Epithelial cell of esophagus (primary cell): ENCODE results near the gene OCA2.

Source experiments
- DNase-seq: peaks from one replicate; pipeline ENCODE4 v3.0.0; 2010; ENCODE audit warnings: low read depth
- H3K4me3 ChIP-seq: 2 replicates; pipeline ENCODE4 v1.5.1; 2011; ENCODE audit warnings: mild to moderate bottlenecking, low read length, control low read depth
- CTCF ChIP-seq: IDR thresholded peaks from 2 replicates; pipeline ENCODE4 v1.5.1; 2011; ENCODE audit warnings: low read depth, mild to moderate bottlenecking, low read length, control low read depth, inconsistent platforms; ENCODE audit not compliant: insufficient read depth; ENCODE audit errors: missing control alignments

OCA2 gene

GRCh38 chr15:28085489-28086174 lies 13.5 kb downstream of the OCA2 start:
- no peak overlapping the region for H3K4me3 ChIP-seq
- no peak for DNase-seq
- no peak for TF ChIP-seq CTCF

- DNase-seq = no peak
- H3K4me3 ChIP-seq = no peak overlapping the region
- TF ChIP-seq CTCF = no peak
Observed at GRCh38 chr15:28084547-28084946, 14.6 kb downstream of the OCA2 start.

GRCh38 chr15:28082891-28083684 lies 16.0 kb downstream of the OCA2 start:
- H3K4me3 ChIP-seq = no peak overlapping the region
- DNase-seq = no peak
- TF ChIP-seq CTCF = no peak

- H3K4me3 ChIP-seq = no peak overlapping the region
- no peak for TF ChIP-seq CTCF
- no peak for DNase-seq
Observed at GRCh38 chr15:28081594-28081993, 17.5 kb downstream of the OCA2 start.

- TF ChIP-seq CTCF = no peak
- H3K4me3 ChIP-seq = no peak overlapping the region
- DNase-seq = no peak
Observed at GRCh38 chr15:28080386-28080785, 18.7 kb downstream of the OCA2 start.

- TF ChIP-seq CTCF = no peak
- no peak for DNase-seq
Observed at GRCh38 chr15:28079313-28079969, 19.7 kb downstream of the OCA2 start.

More at GRCh38 chr15:28079313-28079969, 19.7 kb downstream of the OCA2 start:
- H3K4me3 ChIP-seq = no peak overlapping the region
